HEK293 (cell line): ENCODE data around the gene FARSA.

Experiments
- GFI1B ChIP-seq: fragments of 450-650 bp; formaldehyde crosslinking; IDR thresholded peaks from 2 replicates; pipeline ENCODE4 v1.5.1; 2016; ENCODE audit warnings: missing biosample characterization, missing genetic modification characterization
- KLF10 ChIP-seq: fragments of 450-650 bp; IDR thresholded peaks from 2 replicates; pipeline ENCODE4 v1.5.1; 2018; ENCODE audit warnings: missing biosample characterization, mild to moderate bottlenecking, missing genetic modification characterization
- KLF8 ChIP-seq: fragments of 450-650 bp; formaldehyde crosslinking; IDR thresholded peaks from 2 replicates; pipeline ENCODE4 v1.5.1; 2016; ENCODE audit warnings: missing biosample characterization, missing genetic modification characterization
- ZFP3 ChIP-seq: fragments of 450-650 bp; formaldehyde crosslinking; IDR thresholded peaks from 2 replicates; pipeline ENCODE4 v1.5.1; 2016; ENCODE audit warnings: low read depth, missing biosample characterization, missing genetic modification characterization
- ZIC2 ChIP-seq: fragments of 450-650 bp; formaldehyde crosslinking; IDR thresholded peaks from 2 replicates; pipeline ENCODE4 v1.5.1; 2016; ENCODE audit warnings: missing biosample characterization, missing genetic modification characterization
- ZNF138 ChIP-seq: fragments of 450-650 bp; formaldehyde crosslinking; IDR thresholded peaks from 2 replicates; pipeline ENCODE4 v1.5.1; 2016; ENCODE audit warnings: missing biosample characterization, missing genetic modification characterization, borderline replicate concordance
- ZNF174 ChIP-seq: fragments of 450-650 bp; formaldehyde crosslinking; IDR thresholded peaks from 2 replicates; pipeline ENCODE4 v1.5.0; 2017; ENCODE audit warnings: missing biosample characterization, mild to moderate bottlenecking, missing genetic modification characterization
- ZNF223 ChIP-seq: fragments of 450-650 bp; formaldehyde crosslinking; IDR thresholded peaks from 2 replicates; pipeline ENCODE4 v1.5.1; 2016; ENCODE audit warnings: missing biosample characterization, missing genetic modification characterization
- ZNF341 ChIP-seq: fragments of 450-650 bp; formaldehyde crosslinking; IDR thresholded peaks from 2 replicates; pipeline ENCODE4; 2016; ENCODE audit warnings: low read depth, missing biosample characterization, missing genetic modification characterization
- ZNF501 ChIP-seq: fragments of 450-650 bp; formaldehyde crosslinking; IDR thresholded peaks from 2 replicates; pipeline ENCODE4 v1.5.1; 2016; ENCODE audit warnings: missing biosample characterization, missing genetic modification characterization
- ZNF544 ChIP-seq: fragments of 450-650 bp; formaldehyde crosslinking; IDR thresholded peaks from 2 replicates; pipeline ENCODE4 v1.5.0; 2017; ENCODE audit warnings: missing biosample characterization, missing genetic modification characterization
- ZNF549 ChIP-seq: fragments of 450-650 bp; IDR thresholded peaks from 2 replicates; pipeline ENCODE4 v1.5.1; 2018; ENCODE audit warnings: missing biosample characterization, missing genetic modification characterization, mild to moderate bottlenecking, inconsistent platforms, moderate library complexity
- ZNF660 ChIP-seq: fragments of 450-650 bp; IDR thresholded peaks from 2 replicates; pipeline ENCODE4 v1.5.1; 2018; ENCODE audit warnings: missing biosample characterization, mild to moderate bottlenecking, missing genetic modification characterization
- ZNF76 ChIP-seq: fragments of 450-650 bp; formaldehyde crosslinking; IDR thresholded peaks from 2 replicates; pipeline ENCODE4; 2016; ENCODE audit warnings: low read depth, missing biosample characterization, missing genetic modification characterization, borderline replicate concordance
- ZNF768 ChIP-seq: fragments of 450-650 bp; formaldehyde crosslinking; IDR thresholded peaks from 2 replicates; pipeline ENCODE4 v1.5.1; 2018; ENCODE audit warnings: missing biosample characterization, mild to moderate bottlenecking, missing genetic modification characterization
- ZSCAN23 ChIP-seq: fragments of 450-650 bp; formaldehyde crosslinking; IDR thresholded peaks from 2 replicates; pipeline ENCODE4 v1.5.1; 2016; ENCODE audit warnings: missing biosample characterization, missing genetic modification characterization
- TF ChIP-seq, protein P1 (sequence below): fragments of 450-650 bp; formaldehyde crosslinking; IDR thresholded peaks from 2 replicates; pipeline ENCODE4 v1.5.1; 2017; ENCODE audit warnings: missing biosample characterization, missing genetic modification characterization
- TF ChIP-seq, protein P2 (sequence below): fragments of 450-650 bp; formaldehyde crosslinking; IDR thresholded peaks from 2 replicates; pipeline ENCODE4 v1.5.1; 2017; ENCODE audit warnings: missing biosample characterization, missing genetic modification characterization
- TF ChIP-seq, protein P3 (sequence below): fragments of 450-650 bp; formaldehyde crosslinking; IDR thresholded peaks from 2 replicates; pipeline ENCODE4 v1.5.1; 2016; ENCODE audit warnings: missing biosample characterization, missing genetic modification characterization, low read depth
- TF ChIP-seq, protein P4 (sequence below): fragments of 450-650 bp; IDR thresholded peaks from 2 replicates; pipeline ENCODE4 v1.5.1; 2018; ENCODE audit warnings: missing biosample characterization, mild to moderate bottlenecking, missing genetic modification characterization
- TF ChIP-seq, protein P5 (sequence below): fragments of 450-650 bp; formaldehyde crosslinking; IDR thresholded peaks from 2 replicates; pipeline ENCODE4 v1.5.1; 2016; ENCODE audit warnings: missing biosample characterization, missing genetic modification characterization
- TF ChIP-seq, protein P6 (sequence below): fragments of 450-650 bp; formaldehyde crosslinking; IDR thresholded peaks from 2 replicates; pipeline ENCODE4 v1.5.1; 2016; ENCODE audit warnings: missing biosample characterization, missing genetic modification characterization

FARSA gene

DNA sequence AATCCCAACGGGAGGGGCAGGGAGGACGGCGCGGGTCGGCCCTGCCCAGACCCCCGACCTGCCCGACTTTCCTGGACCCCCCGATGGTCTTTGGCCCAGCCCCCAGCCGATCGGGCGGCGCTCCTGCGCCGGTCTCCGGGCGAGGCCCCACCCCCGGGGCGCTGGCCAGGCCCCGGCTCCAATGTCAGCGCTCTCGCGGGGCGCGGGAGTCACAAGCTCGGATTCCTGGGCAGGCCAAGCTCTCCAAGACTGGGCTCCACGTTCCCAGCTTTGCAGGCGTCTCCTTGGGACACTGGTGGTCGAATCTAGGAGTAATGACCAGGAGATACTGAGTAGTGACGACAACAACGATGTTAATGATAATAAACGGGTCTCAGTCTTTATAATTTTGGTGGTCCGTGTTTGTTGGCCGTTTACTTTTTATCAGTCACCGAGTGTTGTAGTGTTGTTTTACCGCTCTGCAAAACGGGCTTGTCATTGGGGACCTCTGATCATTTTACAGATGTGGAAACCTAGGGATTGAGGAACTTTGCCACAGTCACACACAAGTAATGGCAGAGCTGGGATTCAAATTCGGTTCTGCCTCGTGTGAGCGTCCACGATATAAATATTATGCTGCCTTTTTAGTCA is 12.7 kb upstream of the FARSA start (continued):
- TF ChIP-seq, protein P1, sequence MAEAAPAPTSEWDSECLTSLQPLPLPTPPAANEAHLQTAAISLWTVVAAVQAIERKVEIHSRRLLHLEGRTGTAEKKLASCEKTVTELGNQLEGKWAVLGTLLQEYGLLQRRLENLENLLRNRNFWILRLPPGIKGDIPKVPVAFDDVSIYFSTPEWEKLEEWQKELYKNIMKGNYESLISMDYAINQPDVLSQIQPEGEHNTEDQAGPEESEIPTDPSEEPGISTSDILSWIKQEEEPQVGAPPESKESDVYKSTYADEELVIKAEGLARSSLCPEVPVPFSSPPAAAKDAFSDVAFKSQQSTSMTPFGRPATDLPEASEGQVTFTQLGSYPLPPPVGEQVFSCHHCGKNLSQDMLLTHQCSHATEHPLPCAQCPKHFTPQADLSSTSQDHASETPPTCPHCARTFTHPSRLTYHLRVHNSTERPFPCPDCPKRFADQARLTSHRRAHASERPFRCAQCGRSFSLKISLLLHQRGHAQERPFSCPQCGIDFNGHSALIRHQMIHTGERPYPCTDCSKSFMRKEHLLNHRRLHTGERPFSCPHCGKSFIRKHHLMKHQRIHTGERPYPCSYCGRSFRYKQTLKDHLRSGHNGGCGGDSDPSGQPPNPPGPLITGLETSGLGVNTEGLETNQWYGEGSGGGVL: no peak
- TF ChIP-seq ZNF549 (tag by site-specific recombination) (no peak), GFI1B (no peak), ZFP3 (no peak), ZNF76 (tag by site-specific recombination) (no peak), ZNF341 (tag by site-specific recombination) (no peak), ZNF174 (no peak), ZNF501 (tag by site-specific recombination) (no peak), ZNF660 (tag by site-specific recombination) (peak; percentile 11; the same call in 1 of the 2 replicates), ZNF223 (tag by site-specific recombination) (no peak), ZNF138 (tag by site-specific recombination) (no peak), ZNF544 (tag by site-specific recombination) (no peak), ZIC2 (tag by site-specific recombination) (peak; percentile 25; the same call in 1 of the 2 replicates), ZNF768 (no peak), KLF10 (tag by site-specific recombination) (no peak), KLF8 (tag by site-specific recombination) (no peak), ZSCAN23 (tag by site-specific recombination) (no peak)
- TF ChIP-seq, protein P2, sequence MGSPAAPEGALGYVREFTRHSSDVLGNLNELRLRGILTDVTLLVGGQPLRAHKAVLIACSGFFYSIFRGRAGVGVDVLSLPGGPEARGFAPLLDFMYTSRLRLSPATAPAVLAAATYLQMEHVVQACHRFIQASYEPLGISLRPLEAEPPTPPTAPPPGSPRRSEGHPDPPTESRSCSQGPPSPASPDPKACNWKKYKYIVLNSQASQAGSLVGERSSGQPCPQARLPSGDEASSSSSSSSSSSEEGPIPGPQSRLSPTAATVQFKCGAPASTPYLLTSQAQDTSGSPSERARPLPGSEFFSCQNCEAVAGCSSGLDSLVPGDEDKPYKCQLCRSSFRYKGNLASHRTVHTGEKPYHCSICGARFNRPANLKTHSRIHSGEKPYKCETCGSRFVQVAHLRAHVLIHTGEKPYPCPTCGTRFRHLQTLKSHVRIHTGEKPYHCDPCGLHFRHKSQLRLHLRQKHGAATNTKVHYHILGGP (tag by site-specific recombination): no peak
- TF ChIP-seq, protein P3, sequence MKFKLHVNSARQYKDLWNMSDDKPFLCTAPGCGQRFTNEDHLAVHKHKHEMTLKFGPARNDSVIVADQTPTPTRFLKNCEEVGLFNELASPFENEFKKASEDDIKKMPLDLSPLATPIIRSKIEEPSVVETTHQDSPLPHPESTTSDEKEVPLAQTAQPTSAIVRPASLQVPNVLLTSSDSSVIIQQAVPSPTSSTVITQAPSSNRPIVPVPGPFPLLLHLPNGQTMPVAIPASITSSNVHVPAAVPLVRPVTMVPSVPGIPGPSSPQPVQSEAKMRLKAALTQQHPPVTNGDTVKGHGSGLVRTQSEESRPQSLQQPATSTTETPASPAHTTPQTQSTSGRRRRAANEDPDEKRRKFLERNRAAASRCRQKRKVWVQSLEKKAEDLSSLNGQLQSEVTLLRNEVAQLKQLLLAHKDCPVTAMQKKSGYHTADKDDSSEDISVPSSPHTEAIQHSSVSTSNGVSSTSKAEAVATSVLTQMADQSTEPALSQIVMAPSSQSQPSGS (tag by site-specific recombination): no peak
- TF ChIP-seq, protein P4, sequence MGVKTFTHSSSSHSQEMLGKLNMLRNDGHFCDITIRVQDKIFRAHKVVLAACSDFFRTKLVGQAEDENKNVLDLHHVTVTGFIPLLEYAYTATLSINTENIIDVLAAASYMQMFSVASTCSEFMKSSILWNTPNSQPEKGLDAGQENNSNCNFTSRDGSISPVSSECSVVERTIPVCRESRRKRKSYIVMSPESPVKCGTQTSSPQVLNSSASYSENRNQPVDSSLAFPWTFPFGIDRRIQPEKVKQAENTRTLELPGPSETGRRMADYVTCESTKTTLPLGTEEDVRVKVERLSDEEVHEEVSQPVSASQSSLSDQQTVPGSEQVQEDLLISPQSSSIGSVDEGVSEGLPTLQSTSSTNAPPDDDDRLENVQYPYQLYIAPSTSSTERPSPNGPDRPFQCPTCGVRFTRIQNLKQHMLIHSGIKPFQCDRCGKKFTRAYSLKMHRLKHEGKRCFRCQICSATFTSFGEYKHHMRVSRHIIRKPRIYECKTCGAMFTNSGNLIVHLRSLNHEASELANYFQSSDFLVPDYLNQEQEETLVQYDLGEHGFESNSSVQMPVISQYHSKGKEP (tag by site-specific recombination): no peak
- TF ChIP-seq, protein P5, sequence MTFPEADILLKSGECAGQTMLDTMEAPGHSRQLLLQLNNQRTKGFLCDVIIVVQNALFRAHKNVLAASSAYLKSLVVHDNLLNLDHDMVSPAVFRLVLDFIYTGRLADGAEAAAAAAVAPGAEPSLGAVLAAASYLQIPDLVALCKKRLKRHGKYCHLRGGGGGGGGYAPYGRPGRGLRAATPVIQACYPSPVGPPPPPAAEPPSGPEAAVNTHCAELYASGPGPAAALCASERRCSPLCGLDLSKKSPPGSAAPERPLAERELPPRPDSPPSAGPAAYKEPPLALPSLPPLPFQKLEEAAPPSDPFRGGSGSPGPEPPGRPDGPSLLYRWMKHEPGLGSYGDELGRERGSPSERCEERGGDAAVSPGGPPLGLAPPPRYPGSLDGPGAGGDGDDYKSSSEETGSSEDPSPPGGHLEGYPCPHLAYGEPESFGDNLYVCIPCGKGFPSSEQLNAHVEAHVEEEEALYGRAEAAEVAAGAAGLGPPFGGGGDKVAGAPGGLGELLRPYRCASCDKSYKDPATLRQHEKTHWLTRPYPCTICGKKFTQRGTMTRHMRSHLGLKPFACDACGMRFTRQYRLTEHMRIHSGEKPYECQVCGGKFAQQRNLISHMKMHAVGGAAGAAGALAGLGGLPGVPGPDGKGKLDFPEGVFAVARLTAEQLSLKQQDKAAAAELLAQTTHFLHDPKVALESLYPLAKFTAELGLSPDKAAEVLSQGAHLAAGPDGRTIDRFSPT (tag by site-specific recombination): 0 out of 2 replicates have a peak, but pooled peaks have one; percentile 29
- TF ChIP-seq, protein P6, sequence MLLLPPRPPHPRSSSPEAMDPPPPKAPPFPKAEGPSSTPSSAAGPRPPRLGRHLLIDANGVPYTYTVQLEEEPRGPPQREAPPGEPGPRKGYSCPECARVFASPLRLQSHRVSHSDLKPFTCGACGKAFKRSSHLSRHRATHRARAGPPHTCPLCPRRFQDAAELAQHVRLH (tag by site-specific recombination): no peak
